SK-N-SH (cell line): ENCODE results near the gene ASPG.

Experiments
- MXI1 ChIP-seq: IDR thresholded peaks from 2 replicates; pipeline ENCODE4 v1.6.1; 2012; ENCODE audit warnings: mild to moderate bottlenecking, low read depth, low read length, improper control_type of control experiment
- POLR2AphosphoS5 ChIP-seq: IDR thresholded peaks from 2 replicates; pipeline ENCODE4 v1.6.1; 2012; ENCODE audit warnings: low read depth, low read length
- RXRA ChIP-seq: IDR thresholded peaks from 2 replicates; pipeline ENCODE4 v1.4.0; 2012; ENCODE audit warnings: low read depth, mild to moderate bottlenecking, borderline replicate concordance
- TF ChIP-seq, protein P1 (sequence below): fragments of 200-600 bp; sonication (generic); IDR thresholded peaks from 2 replicates; pipeline ENCODE4 v1.6.1; 2017; ENCODE audit warnings: antibody characterized with exemption, mild to moderate bottlenecking, moderate library complexity

DNA sequence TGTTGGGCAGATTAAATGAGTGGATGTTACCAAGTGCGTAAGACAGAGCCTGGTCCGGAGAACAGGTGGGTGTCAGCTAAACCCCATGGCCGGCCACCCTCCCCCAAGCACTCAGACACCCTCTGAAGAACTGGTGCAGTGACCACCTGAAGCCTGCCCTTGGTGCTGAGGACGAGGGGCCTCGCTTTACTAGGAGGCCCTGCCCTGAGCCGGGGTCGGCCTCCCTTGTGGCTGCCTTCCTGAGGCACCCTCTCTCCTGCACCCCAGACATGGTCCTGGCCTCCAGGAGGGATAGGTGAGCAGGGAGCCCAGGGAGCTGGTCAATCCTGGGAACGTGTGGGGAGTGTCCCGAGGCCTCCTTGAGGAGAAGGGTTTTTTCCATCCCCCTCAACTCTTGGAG lies 48.0 kb downstream of the ASPG start:
- TF ChIP-seq POLR2AphosphoS5 = no peak
- no peak for TF ChIP-seq RXRA
- TF ChIP-seq MXI1 = no peak
- TF ChIP-seq, protein P1, sequence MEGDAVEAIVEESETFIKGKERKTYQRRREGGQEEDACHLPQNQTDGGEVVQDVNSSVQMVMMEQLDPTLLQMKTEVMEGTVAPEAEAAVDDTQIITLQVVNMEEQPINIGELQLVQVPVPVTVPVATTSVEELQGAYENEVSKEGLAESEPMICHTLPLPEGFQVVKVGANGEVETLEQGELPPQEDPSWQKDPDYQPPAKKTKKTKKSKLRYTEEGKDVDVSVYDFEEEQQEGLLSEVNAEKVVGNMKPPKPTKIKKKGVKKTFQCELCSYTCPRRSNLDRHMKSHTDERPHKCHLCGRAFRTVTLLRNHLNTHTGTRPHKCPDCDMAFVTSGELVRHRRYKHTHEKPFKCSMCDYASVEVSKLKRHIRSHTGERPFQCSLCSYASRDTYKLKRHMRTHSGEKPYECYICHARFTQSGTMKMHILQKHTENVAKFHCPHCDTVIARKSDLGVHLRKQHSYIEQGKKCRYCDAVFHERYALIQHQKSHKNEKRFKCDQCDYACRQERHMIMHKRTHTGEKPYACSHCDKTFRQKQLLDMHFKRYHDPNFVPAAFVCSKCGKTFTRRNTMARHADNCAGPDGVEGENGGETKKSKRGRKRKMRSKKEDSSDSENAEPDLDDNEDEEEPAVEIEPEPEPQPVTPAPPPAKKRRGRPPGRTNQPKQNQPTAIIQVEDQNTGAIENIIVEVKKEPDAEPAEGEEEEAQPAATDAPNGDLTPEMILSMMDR = no peak
